Measurements from ENCODE around the gene CHMP1B.

The CHMP1B gene

DNA sequence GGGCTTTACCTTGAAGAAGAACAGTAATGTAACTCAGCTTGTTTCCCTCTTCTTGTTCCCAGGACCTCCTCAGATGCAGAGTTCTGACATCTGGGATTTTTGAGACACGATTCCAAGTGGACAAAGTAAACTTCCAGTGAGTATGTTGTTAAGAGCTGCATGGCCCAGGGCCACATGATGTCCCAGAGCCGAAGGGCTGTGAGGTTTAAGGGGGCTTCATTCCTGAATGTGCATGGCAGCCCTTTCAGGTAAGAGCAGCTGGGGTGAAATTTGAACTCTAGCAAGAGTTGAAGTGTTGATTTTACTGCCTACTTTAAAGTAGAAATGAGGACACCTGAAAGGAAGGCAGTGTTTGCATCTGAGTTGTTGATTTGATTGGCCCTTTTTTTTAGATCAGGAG, 13.3 kb downstream of the CHMP1B start:
- H3K4me3 ChIP-seq (ENCODE audit: control insufficient read depth, low read depth, low read length): no peak overlapping the region
- no peak for DNase-seq (ENCODE audit: low read depth)
- TF ChIP-seq, protein P1, sequence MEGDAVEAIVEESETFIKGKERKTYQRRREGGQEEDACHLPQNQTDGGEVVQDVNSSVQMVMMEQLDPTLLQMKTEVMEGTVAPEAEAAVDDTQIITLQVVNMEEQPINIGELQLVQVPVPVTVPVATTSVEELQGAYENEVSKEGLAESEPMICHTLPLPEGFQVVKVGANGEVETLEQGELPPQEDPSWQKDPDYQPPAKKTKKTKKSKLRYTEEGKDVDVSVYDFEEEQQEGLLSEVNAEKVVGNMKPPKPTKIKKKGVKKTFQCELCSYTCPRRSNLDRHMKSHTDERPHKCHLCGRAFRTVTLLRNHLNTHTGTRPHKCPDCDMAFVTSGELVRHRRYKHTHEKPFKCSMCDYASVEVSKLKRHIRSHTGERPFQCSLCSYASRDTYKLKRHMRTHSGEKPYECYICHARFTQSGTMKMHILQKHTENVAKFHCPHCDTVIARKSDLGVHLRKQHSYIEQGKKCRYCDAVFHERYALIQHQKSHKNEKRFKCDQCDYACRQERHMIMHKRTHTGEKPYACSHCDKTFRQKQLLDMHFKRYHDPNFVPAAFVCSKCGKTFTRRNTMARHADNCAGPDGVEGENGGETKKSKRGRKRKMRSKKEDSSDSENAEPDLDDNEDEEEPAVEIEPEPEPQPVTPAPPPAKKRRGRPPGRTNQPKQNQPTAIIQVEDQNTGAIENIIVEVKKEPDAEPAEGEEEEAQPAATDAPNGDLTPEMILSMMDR (conservative IDR thresholded peaks at IDR 0.05; ENCODE audit: control insufficient read depth, insufficient read depth, low read depth, low read length): no peak

DNA sequence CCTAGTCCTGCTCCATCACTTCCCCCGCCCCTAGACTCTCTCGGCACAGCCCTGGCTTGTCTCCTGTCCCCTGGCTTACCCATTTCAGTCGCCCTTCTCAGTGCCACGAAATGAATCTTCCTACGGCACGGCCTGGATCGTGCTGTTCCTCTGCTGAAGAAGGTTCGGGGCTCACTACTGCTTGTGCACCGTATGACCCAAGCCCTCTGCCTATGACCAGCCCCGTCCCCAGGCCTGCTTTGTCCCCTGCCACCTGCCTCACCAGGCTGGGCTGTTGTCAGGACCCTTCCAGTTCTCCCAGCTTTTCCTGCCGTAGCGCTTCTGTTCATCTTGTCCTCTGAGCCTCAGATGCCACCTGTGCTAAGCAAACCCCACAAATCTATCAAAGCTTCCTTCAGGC, 13.9 kb downstream of the CHMP1B start:
- DNase-seq (ENCODE audit: low read depth): no peak
- H3K4me3 ChIP-seq (ENCODE audit: control insufficient read depth, low read depth, low read length): no peak overlapping the region
- TF ChIP-seq, protein P1 (conservative IDR thresholded peaks at IDR 0.05; ENCODE audit: control insufficient read depth, insufficient read depth, low read depth, low read length): no peak

DNA sequence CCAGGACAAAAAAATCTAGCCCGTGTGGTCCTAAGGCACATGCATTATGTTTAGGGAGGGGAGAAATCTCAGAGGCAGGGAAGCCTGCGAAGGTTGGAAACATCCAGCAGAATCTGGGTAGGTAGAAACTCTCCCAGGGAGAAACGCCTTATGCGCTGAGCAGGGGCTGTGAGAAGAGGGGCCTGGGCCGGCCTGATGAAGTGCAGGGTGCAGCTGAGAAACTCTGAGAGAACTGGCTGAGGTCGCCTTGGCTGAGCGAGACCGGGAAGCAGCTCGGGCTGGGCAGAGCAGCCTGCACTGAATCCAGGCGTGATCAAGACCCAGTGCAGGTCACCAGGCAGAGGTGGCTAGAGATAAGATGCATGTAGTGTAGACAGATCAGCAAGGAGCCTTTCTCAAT, 15.1 kb downstream of the CHMP1B start:
- H3K4me3 ChIP-seq (ENCODE audit: control insufficient read depth, low read depth, low read length): no peak overlapping the region
- DNase-seq (ENCODE audit: low read depth): no peak
- TF ChIP-seq, protein P1 (conservative IDR thresholded peaks at IDR 0.05; ENCODE audit: control insufficient read depth, insufficient read depth, low read depth, low read length): no peak

DNA sequence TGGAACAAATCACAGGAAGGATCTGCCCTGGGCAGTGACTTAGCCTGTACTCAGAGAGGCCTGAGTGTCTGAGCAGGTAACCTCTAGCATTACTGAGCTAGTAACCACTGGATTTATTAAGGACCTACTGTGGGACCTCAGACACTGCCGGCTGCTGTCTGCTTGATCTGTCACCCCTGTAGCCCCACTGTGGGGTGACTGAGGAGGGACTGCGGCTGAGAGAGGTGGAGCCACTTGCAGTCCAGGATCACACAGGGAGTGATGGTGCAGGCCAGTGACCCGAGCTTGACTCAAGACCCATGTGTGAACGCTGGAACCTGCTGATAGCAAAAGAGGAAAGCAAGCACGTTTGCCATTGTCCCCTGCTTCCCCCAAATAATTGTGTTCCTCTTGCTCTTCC, 15.6 kb downstream of the CHMP1B start:
- TF ChIP-seq, protein P1 (conservative IDR thresholded peaks at IDR 0.05; ENCODE audit: control insufficient read depth, insufficient read depth, low read depth, low read length): no peak
- no peak overlapping the region for H3K4me3 ChIP-seq (ENCODE audit: control insufficient read depth, low read depth, low read length)

DNA sequence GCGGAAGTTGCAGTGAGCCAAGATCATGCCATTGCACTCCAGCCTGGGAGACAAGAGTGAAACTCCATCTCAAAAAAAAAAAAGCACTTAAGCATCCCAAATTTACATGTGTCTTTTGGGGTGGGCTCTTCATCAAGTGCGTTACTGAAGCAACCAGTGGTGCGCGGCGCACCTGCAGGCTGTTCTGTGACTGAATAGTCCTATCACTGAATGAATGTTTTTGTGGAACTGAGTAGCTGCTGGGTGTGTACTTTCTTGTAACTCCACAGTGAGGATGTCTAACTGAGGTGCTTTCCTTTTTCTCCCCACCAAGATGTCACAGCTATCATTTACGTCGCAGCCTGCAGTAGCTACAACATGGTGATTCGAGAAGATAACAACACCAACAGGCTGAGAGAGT, 17.0 kb downstream of the CHMP1B start:
- TF ChIP-seq, protein P1 (conservative IDR thresholded peaks at IDR 0.05; ENCODE audit: control insufficient read depth, insufficient read depth, low read depth, low read length): no peak

More for the DNA sequence above, 15.6 kb downstream of the CHMP1B start:
- DNase-seq (ENCODE audit: low read depth): no peak

DNA sequence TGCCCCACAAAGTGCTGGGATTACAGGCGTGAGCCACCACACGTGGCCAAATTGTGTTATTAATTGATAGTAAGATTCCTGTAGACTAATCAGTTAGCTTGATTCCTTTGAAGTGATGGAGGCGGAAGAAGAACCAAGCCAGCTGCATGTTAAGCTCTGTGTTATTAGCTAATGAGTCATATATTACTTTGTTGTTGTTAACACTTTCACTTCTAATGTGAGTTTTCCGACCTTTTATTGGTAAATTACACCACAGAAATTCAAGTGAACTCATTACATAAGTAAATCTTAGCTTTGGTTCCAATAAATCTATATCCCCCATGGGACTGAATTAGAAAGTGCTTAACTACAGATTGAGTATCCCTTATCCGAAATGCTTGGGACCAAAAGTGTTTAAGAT, 20.3 kb downstream of the CHMP1B start:
- no peak overlapping the region for H3K4me3 ChIP-seq (ENCODE audit: control insufficient read depth, low read depth, low read length)
- no peak for DNase-seq (ENCODE audit: low read depth)
- TF ChIP-seq, protein P1 (conservative IDR thresholded peaks at IDR 0.05; ENCODE audit: control insufficient read depth, insufficient read depth, low read depth, low read length): no peak

More for the DNA sequence above, 17.0 kb downstream of the CHMP1B start:
- no peak overlapping the region for H3K4me3 ChIP-seq (ENCODE audit: control insufficient read depth, low read depth, low read length)
- no peak for DNase-seq (ENCODE audit: low read depth)

Measured in fibroblast of mammary gland (primary cell).